Measurements from ENCODE around the gene KRT6C.

Gene KRT6C

GRCh38 chr12:52418576-52419110 lies 55.0 kb downstream of the KRT6C start:
- Histone ChIP-seq H3K27ac (no peak overlapping the region), H3K4me3 (no peak overlapping the region)

Measured in skin epidermis (tissue), 12 donors.